Bone marrow (tissue), 2 donors: ENCODE results near the gene FEV.

Experiments used
- DNase-seq, 2 donors: peaks; one replicate each; lab custom pipeline; 2025; lab: John Stamatoyannopoulos, UW

FEV gene

DNA sequence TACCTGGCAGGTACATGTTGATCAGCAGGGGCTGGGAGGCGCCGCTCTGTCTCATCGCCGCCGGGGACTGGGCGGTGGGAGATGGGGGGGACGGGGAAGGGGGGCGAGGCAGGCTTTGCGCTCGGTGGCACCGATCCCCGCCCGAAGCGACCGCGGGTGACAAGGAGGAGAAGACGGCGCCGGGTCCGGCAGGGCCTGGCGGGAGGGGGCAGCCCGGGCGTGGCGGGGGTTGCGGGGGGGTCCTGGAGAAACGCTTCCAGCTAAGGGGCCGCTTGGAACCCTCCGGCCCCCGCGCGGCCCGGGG is at the start of gene FEV:
TSS of gene FEV (minus strand) at position 164 of the 304 bp plus-strand sequence. CDS start at position 55, 109 bp downstream.
- DNase-seq = no peak

DNA sequence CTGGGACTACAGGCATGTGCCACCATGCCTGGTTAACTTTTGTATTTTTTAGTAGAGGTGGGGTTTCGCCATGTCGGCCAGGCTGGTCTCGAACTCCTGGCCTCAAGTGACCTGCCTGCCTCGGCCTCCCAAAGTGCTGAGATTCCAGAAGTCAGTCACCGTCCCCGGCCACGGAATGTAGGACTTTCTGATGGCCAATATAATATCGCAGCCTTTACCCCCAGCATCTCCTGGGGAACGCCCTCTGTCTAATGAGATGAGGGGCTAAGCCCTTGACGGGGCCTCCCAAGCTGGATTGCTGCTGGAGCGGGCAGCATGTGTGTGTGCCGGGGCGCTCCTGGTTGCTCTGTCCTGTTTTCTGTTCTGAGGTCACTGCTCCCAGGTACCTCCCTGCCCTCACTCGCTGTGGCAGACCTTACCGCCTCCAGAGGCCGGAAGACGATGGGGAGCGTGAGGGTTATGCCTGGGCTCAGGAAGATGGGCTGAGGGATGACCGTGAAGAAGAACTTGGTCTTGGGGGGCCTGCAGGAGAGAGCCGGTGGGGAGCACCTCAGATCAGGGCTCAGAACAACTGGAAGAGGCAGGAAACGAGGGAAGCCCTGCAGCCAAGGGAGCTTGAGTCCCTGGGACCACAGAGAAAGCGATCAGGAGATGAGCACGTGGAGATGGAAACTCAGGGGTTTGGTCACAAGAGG is 47.2 kb upstream of the FEV start:
- no peak for DNase-seq

DNA sequence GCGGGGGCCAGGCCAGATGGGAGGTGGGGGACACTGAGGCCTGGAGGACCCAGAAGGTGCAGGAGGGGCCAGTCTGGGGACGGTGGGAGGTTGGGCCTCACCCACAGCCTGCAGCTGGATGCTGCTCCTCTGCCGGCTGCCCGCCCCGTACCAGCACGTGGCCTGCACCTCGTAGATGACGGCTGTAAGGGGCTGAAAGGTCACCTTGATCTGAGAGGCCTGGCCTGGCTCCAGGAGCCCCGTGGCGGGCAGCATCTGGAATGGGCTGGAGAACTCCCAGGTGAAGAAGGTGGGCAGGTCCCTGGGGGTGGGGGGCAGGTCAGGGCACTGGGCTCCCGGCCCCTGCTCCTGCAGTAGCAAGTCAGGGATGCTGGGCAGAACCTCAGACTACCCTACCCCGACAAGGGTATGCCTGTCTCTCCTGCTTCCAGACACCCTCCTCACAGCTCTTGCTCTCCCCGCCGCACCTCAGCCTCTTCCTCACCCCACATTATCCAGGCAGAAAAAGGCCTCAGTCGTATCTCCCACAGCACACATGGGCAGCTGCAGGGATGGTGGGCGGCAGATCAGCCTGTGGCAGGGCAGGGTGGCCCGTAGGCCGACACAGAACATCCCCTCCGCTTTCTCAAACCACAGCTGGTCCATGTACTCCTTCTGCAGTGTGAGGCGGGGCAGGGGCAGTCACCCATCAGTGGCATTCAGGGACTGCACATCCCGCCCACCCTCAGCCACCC is 46.2 kb upstream of the FEV start:
- no peak for DNase-seq

DNA sequence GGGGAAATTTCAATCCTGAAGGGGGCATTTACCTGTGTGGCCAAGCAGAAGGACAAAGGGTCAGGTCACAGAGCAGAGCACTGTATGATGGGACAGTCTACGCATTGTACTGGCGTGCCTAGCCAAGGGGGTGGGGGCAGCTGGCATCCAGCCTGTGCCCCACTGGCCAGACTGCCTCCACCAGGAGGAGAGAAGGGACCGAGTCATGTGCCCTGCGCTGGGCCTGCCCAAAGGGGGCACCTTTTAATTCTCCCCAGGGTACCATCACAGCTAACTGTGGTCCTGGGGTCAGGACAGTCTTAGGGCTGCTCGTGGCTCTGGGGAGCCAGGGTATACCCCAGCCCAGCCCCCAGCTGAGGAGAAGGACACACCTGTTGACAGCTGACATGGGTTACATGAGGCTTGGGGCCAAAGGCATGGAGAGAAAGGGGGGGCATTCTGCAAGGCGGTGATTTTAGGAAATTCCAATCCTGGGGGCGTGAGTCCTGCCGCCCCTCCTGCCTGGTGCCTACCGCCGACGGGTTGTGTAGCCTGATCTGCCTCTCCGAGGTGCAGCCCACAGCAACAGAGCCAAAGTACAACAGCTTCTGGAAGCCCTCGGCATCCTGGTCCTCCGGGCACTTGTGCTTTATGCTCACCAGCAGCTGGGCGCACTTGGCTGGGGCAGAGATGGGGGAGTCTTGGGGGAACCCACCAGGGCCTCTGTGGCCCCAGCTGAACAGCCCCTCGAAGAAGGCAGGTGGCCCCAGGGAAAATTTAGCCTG is 45.4 kb upstream of the FEV start:
- DNase-seq = no peak

DNA sequence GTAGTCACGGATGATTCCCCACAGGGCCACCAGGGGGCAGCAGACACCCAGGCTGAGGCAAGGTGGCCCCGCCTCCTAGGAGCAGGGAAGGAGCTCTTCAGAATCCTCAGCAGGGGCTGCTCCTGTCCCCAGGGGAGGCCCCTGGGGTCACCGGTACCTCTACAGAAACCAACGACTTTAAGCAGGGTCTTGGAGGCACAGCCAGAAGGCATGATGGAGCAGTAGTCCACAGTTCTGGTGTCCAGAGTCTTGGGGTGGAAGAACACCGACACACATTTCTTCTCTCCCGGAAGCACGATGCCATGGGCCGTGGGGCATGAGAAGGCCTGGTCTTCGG is 44.8 kb upstream of the FEV start:
- DNase-seq = peak; percentile 42 to 44

DNA sequence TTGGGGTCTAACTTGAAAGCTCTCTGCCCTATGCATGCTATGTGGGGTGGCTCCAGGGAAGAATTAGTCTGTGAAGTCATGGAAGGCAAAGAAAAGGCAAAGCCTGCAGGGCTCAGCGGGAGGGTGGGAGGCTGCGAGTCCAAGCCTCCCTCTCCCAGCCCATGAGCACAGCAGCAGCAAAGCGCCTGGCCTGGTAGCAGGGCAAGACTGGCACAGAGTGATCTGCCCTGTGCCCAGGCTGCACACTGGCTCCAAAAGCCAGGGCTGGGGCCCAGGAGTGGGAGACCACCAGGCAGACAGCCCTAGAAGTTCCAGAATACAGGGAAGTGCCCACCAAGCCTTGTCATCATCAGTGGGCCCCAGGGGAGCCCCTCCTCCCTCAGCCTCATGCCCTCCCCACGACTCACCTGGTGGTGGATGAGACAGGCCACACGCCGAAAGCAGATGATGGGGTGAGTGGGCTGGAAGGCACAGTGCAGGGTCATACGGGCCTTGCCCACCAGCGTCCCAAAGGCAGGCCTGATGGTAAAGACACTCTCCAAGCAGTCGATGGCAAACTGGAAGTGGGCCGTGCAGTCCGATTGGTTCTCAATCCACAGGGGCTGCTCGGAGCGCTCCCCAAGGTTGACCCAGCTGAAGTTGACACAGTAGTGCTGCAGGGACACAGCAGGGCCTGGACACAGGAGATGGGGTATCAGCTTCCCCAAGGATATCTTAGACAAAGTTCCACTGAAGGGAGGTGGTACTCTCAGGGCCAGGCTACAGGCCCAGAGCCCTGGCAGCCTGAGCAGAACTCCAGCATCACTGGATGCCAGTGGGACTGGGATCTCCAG is 44.2 kb upstream of the FEV start:
- DNase-seq = no peak

DNA sequence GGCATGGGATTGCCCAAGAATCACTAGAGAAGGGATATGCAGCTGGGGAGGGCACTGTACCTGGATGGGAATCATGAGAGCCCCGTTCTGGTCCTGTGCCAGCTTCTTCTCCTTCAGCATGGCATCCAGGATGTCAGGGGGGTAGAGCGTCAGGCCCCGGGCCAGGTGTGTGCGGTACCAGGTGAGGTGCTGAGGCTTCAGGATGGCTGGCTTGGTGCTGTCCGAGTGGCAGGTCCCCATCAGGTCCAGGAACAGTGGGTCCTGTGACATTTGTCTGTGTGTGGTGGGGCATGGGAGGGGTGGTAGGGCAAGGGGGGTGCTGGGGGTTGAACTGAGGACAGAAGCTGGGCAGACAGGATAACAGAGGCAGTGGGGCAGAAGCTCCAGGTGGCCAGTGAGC is 43.2 kb upstream of the FEV start:
- no peak for DNase-seq

DNA sequence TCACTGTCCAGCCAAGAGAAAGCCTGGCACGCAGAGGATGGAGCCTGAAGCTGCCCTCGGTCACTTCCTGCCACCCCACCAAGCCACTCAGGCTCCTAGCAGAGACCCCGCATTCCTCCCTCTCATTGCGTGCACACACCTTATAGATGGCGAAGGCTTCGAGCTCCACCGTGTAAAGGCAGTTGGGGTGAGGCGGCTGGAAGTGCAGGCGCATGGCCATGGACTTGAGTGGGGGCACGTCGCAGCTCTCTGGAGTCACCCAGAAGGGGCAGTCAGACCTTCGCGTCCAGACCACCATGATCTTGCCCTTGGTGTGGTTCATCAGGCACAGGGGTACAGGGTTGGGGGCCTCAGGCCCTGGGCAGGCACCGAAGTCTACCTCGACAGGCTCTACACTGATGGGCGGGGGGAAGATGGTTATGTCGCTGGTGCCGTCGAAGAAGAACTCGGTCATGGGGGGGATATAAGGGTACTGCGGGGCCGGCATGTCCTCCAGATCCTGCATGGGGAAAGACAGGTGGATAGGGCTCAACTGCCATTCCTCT is 42.6 kb upstream of the FEV start:
- no peak for DNase-seq

DNA sequence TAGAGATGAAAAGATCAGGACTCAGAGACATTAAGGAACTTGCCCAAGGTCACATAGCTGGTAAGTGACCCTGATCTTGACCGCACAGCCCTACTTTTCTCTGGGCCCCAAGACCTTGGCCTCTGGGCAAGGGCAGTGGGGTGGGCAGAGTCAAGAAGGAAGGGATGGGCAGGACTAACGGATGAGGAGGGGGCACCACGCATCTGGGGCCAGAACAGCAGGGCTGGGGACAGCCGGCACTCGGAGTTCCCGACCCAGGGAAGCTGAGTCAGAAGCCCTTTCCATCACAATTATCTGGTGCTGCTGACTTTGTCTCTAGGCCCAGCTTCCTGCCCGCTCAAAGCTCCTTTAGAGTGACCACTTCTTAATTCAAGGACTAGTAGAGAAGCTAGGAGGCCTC is 42.0 kb upstream of the FEV start:
- no peak for DNase-seq

DNA sequence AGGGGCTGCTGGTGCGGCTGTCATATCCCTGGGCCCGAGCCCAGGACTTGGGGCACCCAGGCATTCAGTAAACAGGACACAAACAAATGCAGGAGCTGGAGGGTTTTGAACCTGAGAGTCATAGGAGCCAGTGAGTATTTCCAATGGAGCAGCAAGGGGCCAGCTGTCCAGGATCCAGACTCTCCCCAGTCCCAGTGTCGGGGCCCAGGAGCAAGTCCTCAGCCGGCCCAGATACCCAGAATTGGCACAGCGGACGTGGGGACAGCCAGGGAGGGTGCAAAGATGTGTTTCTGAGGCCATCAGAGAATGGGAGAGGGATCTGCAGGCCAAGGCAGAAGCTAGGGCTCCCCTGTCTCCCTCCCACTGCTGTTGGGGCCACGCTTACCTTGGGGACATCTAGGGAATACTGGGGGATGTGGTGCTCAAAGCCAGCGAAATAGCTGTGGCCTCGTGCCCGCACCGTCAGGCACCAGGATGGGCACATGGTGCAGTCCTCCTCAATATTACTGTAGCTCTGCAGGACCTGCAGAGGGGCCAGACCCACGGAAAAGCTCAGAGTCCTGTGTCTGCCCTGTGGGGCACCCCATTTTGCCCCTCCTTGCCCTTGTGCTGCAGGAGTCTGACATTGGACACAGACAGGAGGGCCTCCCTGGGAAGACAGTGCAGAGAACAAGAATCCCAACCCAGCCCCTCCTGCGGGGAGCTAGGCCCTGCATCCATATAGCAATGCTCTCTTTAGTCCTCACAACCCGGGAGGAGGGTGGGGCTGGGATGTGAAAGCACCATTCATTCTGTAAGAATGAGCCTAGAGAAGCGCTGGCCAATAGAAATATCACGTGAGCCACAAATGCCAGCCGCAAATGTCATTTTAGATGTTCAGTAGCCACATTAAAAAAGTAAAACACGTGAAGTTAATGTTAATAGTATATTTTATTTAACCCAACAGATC is 40.9 kb upstream of the FEV start:
- DNase-seq = no peak

DNA sequence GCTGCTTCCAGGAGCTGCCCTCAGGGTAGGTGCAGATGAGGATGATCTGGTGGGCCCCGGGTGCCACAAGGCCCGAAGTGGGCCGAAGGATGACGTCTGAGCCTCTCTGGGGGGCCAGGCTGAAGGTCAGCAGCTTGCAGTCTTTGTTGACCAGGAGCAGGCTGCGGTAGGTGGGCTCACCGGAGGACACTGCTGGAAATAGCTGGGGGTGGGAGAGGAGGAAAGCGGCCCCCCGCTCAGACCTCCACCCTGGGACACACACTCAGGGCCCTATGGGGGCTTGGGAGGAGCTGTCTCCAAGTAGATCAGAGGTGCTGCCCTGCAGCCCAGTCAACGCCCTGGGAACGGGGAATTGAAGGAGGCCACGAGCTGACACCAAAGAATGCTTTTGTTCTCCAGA is 39.1 kb upstream of the FEV start:
- DNase-seq = no peak

DNA sequence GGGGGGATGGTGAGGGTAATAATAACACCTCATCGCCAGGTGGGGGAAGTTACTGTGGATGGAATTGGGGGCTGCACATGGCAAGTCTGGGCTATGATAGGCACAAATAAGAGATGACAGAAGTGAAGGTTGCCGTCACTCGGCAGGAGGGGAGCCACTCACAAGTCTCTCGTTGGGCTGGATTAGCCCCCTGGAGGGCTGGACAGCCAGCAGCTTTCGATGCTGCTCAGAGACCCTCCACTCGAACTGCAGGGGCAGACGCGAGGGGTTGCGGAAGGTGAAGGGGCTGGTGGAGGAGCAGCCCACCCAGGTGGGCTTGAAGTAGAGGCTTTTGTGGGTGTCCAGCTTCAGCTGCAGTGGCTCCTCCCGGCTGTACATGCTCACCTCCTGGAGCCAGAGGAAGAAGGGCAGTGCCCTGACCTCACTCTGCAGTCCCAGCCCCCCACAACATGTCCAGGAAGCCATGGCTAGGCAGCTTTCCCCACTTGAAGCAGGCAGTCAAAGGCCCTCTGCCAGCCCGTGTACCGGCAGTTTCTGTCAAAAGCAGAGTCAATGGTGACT is 38.1 kb upstream of the FEV start:
- no peak for DNase-seq

DNA sequence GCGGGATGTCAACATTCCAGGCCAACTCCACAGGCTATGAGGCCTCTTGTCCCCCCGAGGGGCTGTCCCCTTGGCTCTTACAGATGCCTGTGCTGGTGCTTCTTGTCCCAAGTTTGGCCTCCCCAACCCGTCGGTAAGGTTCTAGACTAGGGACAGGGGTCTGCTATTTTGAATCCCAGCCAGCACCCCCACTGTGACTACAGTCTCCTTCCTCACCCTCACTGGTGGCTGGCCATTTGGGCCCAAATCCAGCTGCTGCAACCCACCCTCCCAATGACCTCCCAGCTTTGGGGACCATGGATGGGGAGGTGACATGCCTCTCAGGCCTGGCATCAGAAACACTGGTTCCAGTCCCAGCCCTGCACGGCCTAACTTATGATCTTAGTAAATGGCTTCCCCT is 37.6 kb upstream of the FEV start:
- no peak for DNase-seq

DNA sequence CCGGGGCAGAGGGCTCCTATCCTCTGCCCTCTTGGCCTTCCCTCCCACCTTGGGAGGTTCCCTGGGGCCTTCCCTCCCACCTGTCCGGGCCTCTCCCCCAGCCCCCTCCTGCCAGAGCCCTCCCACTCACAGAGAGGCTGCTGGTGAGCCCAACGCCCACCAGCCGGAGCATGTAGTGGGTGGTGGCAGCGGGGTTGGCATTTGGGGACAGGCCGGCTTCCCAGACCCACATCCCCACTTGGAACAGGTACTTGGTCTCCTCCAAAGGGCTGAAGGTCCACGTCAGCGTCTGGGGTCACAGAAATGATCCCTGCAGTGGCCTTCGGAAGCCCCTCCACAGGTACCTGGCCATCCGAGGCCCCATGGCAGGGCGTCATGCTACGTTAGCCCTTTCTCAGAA is 37.1 kb upstream of the FEV start:
- no peak for DNase-seq

DNA sequence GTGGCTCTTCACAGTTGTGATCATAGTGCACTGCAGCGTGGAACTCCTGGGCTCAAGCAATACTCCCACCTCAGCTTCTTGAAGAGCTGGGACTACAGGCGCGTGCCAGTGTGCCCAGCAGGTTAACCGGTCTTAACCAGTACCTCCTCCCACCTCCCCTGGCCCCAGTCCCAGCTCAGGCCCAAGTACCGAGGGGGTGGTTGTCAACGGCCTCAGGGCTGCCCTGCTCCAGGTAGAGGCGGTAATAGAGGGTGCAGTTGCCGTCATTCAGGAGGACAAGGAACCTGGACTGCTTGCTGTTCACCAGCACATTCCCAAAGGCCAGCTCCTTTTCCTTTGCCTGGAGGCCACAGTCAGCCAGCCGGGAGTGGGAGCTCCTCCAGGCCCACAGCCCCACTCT is 36.6 kb upstream of the FEV start:
- DNase-seq = no peak

DNA sequence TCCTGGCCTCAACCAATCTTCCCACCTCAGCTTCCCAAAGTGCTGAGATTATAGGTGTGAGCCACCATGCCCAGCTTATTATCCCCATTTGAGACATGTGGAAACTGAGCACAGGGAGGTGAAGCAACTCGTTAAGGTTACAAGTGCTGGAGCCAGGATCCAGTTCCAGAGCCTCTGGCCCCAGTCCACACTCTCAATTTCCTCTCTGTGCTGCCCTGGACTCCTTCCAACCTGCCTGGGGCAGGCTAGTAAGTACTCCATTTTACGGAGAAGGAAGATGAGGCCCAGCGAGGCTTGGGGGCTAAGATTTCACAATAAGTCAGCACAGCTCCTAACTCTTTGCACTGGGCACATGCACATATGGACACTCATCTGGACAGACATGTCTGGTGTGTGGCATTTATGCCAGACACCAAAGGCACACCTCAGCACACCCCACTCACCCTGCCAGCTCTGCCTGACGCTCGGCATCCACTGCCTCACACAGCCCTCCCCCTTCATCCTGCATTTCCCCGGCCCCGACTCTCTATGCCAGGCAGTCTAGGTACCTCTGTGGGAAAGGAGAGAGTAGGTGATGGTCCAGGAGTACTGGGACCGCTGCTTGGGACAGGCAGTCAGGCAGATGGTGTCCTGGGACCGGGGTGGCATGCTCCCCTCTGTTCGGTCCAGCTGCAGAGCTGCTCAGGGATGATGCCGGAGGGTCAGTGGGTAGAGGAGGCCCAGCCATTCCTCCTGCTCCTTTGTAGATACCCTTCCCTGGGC is 35.8 kb upstream of the FEV start:
- DNase-seq = no peak

DNA sequence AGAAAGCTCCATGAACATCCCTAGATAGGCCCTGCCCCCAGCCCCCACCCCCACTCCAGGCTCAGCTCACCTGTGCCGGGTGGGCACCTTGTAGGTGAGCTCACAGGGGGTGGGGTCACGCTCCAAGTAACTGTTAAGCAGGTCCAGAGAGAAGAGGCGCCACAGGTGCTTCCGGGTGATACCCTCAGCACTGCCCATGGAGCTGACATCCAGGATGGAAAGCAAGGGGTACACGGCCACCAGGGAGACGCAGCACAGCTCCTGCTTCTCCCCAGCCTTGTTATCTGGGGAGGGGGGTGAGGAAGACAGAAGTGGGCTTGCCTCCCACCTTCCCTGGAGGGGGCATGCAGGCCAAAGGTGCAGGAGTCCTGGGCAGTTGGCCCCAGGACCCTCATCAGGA is 34.5 kb upstream of the FEV start:
- no peak for DNase-seq

DNA sequence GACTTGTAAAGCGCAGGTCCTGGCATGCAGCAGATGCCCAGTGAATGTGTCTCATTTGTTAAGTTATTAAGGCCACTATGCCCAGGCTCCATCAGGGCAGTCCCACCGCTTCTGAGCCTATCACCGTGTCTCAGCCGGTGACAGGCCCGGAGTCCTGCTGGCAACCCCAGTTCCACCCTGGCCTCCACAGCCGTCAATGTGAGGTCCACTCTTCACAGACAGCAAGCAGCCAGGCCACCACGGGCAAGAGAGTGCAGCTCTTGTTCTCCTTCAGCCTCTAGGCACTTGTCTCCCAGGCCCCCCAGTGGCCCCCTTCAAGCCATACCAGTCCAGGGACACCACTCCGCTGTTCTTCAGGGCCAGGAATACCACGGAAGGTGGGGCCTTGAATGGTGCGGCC is 33.7 kb upstream of the FEV start:
- no peak for DNase-seq

DNA sequence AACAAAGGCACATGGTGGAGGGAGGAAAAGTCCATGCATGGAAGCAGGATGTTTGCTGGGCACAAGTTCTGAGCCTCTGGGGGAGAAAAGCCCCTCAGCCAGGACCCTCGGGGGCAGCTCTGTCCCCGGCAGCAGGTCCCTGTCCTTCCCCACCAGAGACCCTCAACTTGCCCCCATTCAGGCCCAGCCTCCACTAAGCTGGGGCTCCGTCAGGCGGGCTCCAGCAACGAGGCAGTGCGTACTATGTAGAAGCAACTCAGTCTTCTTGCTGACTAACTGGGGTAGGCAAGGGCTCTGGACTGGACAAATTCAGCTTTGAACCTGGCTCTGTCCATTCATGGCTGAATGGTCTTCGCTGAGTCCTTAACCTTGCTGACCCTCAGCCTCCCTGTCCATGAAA is 33.3 kb upstream of the FEV start:
- DNase-seq = no peak
